Muscle of leg (tissue), 11 donors: Measurements from ENCODE around the gene RPL32. TPM values are rescaled to one million over a fixed set of nuclear protein-coding genes. Genes with fewer than 3 reads are reported as not detected.

ENCODE experiments used
- DNase-seq: peaks from one replicate; pipeline ENCODE4 v3.0.0; 2013
- H3K27ac ChIP-seq: one replicate; pipeline ENCODE4 v1.5.1; 2013; ENCODE audit warnings: mild to moderate bottlenecking, low read length, control low read depth
- H3K27me3 ChIP-seq: one replicate; pipeline ENCODE4 v1.6.1; 2013; ENCODE audit warnings: low read length; ENCODE audit not compliant: control insufficient read depth, insufficient read depth
- H3K36me3 ChIP-seq: one replicate; pipeline ENCODE4 v1.6.1; 2013; ENCODE audit warnings: low read length; ENCODE audit not compliant: control insufficient read depth, insufficient read depth
- H3K4me1 ChIP-seq: one replicate; pipeline ENCODE4 v1.6.1; 2013; ENCODE audit warnings: low read length; ENCODE audit not compliant: control insufficient read depth, insufficient read depth
- H3K4me3 ChIP-seq: one replicate; pipeline ENCODE4 v1.5.1; 2013; ENCODE audit warnings: low read length, control low read depth
- H3K9me3 ChIP-seq: replicated peaks from 2 replicates; pipeline ENCODE4 v1.6.1; 2013; ENCODE audit warnings: low read depth, low read length; ENCODE audit not compliant: control insufficient read depth
- WGBS: methylation state at CpG from one replicate; pipeline ENCODE4 v1.1.5; 2013; ENCODE audit warnings: missing lambda C conversion rate; ENCODE audit not compliant: insufficient coverage; 5-methylcytosine and 5-hydroxymethylcytosine counted together
- polyA plus RNA-seq, 8 donors: library from polyadenylated mRNA; unstranded; fragments of 120-200 nt; gene quantifications; one replicate each; pipeline versions ENCODE4 v1.2.1 to v1.2.3, GENCODE V29; 2013; ENCODE audit warnings: inconsistent platforms in 1 of 8, low replicate concordance in 1 of 8; ENCODE audit not compliant: insufficient read length in 8 of 8, insufficient read depth in 1 of 8
- total RNA-seq: library from RNA; stranded (reverse); fragments of 120-200 nt; gene quantifications from one replicate; pipeline ENCODE4 v1.2.4, GENCODE V29; 2013

The RPL32 gene
- total and polyA plus RNA-seq, 9 donors, result 2,697 to 4,199 (median 3,050) TPM

DNA sequence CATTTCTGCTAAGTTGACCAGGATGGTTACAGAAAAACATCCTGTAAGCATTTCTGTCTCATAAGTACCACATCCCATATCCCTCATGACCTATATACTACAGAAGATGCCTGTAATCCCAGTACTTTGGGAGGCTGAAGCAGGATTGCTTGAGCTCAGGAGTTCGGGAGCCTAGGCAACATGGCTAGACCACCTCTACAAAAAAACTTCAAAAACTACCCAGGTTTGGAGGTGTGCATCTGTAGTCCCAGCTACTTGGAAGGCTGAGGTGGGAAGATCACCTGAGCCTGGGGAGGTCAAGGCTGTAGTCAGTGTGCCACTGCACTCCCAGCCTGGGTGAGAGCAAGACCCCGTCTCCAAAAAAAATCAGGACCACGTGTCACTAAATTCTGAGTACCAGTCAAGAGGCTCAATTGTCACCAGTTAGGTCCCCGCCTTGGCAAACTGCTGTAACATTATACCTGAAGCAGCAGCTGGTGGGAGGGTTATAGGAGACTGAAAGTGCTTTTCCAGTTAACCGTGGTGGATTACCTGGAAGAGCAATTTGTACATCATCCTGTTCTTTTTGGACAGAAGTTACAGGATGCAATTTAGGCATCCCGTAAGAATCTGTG lies 6.2 kb downstream of the RPL32 start:
- DNase-seq, result no peak
- Histone ChIP-seq H3K4me3 (no peak overlapping the region), H3K4me1 (peaks cover 21% of the 10 kb centered on the region), H3K27me3 (no peaks in the 10 kb centered on the region), H3K36me3 (peaks cover 95% of the 10 kb centered on the region), H3K9me3 (no peaks in the 10 kb centered on the region), H3K27ac (no peak overlapping the region)
- 89% methylated on average over 3 of the region's 6 CpGs for WGBS

DNA sequence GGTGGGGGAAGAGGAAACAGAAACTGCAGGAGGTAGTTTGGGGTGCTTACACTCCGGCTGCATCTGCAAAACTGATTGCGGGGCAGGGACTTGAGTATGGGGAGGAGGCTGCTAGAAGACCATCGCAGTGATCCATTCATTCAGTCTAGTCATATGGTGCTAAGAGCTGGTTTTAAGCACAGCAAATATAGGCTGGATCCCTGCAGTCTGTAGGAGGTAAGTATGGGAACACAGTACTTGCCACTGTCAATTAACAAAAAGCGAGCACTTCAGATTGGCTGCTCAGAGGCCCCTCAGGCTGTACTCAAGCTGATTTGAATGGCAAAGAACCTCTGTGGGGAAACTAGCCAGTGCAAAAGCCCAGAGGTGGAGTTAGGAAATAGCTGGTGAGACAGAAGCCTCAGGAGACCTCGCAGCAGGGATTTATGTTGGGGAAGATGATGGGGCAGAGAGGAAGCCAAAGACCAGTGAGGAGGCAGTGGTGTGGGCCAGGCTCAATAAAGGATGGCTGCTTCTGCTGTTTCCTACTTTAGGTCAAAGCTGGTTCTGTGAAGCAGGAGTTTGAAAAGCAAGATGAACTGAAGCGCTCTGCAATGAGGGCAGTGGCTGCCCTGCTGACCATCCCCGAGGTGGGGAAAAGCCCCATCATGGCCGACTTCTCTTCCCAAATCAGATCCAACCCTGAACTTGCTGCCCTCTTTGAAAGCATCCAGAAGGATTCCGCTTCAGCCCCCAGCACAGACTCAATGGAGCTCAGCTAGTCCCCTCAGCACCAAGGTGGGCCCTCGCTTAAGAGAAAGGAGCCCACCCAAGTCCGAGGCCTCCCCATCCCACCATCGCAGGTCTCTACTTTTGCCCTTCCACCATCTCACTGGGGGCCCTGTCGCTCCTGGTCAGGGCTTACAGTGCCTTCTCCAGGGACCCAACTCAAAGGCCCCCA lies 7.9 kb downstream of the RPL32 start:
- Histone ChIP-seq H3K36me3 (peaks cover 92% of the 10 kb centered on the region), H3K4me1 (peaks cover 5% of the 10 kb centered on the region), H3K9me3 (no peaks in the 10 kb centered on the region), H3K27ac (no peak overlapping the region), H3K4me3 (no peak overlapping the region), H3K27me3 (no peaks in the 10 kb centered on the region)
- WGBS, result 82% methylated on average over 11 of the region's 13 CpGs
- no peak for DNase-seq

DNA sequence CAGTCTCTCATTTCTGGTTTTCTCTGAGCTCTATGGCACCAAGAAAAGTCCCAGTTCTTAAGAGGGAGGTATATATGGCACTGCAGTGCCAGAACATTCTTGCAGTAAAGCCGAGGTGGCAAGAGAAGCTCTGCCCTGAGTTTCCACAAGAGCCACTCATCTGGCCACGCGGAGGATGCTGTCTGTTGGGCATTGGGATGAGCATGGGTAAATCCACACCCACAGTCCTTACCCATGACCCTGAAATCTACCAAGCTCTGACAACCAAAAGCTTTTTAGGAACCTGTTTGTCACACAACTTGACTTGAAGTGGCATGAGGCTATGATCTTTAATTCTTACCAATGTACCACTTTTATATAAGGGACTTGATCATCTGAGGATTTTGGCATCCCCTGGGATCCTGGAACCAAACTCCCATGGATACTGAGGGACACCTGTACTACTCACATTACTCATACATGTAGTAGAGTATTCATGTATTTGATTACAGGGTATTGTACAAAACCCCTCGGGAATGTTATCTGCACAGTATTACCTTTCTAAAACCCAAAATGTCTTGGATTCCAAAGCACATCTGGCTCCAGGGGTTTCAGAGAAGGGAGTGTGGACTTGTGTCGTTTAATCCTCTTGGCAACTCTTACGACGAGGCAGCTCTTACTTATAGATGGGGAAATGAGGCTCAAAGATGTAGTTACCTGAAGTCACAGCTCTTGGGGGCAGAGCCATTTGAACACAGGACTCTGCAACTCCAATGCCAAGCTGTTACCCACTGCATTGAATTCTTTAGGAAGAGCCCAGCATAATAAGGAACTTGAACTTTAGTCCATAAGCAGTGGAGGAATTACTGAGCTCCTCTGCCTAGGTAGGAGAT lies 8.8 kb downstream of the RPL32 start:
- 72% methylated on average over 6 of the region's 7 CpGs for WGBS
- Histone ChIP-seq H3K27ac (no peak overlapping the region), H3K4me1 (peaks cover 3% of the 10 kb centered on the region), H3K27me3 (no peaks in the 10 kb centered on the region), H3K9me3 (no peaks in the 10 kb centered on the region), H3K36me3 (peaks cover 90% of the 10 kb centered on the region), H3K4me3 (no peak overlapping the region)
- no peak for DNase-seq

DNA sequence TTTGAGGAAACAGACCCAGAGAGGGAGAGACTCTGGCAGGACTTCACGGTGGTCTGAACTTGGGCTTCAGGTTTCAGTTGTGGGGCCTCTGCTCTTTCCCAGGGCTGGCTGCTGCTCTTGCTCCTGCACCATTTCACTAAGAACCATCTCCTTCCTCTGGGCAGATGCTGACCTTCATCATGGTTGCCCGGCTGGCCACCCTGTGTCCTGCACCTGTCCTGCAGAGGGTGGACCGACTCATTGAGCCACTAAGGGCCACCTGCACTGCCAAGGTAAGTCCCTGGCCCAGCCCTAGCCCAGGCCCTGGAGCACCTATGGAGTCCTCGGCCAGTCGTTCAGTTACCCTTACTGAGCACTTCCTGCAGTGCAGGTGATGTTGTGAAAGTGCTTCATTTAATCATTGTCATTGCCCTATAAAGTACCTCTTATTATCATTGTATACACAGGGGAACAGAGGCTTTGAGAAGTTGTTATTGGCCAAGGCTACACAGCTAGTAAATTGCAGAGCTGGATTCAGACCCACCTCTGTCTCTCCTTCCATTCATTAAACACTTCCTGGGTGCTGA lies 10.0 kb downstream of the RPL32 start:
- Histone ChIP-seq H3K4me3 (no peak overlapping the region), H3K27me3 (no peaks in the 10 kb centered on the region), H3K9me3 (no peaks in the 10 kb centered on the region), H3K27ac (no peak overlapping the region), H3K36me3 (peaks cover 91% of the 10 kb centered on the region), H3K4me1 (peaks cover 3% of the 10 kb centered on the region)
- WGBS, result 81% methylated on average over 3 of the region's 5 CpGs
- DNase-seq, result no peak

DNA sequence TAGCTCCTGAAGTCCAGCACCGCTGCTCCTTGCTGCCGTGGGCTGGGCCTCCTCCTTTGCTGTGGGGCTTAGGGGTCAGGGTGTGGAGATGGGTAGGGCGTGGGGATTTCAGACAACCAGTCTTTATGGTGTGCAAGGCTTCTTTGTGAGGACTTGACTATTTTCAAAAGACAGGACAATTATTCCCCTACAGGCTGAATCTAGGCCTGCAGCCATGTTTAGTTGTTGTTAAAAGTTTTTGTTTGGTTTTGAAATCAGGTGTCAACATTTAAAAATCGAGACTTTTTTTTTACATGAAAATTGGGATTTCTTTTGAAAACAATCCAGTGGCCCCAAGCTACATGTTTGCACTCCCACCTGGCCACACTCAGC lies 10.6 kb downstream of the RPL32 start:
- Histone ChIP-seq H3K4me1 (peaks cover 3% of the 10 kb centered on the region), H3K27ac (no peak overlapping the region), H3K27me3 (no peaks in the 10 kb centered on the region), H3K36me3 (peaks cover 91% of the 10 kb centered on the region), H3K9me3 (no peaks in the 10 kb centered on the region), H3K4me3 (no peak overlapping the region)
- WGBS, result 92% methylated on average over 2 of the region's 4 CpGs
- no peak for DNase-seq

DNA sequence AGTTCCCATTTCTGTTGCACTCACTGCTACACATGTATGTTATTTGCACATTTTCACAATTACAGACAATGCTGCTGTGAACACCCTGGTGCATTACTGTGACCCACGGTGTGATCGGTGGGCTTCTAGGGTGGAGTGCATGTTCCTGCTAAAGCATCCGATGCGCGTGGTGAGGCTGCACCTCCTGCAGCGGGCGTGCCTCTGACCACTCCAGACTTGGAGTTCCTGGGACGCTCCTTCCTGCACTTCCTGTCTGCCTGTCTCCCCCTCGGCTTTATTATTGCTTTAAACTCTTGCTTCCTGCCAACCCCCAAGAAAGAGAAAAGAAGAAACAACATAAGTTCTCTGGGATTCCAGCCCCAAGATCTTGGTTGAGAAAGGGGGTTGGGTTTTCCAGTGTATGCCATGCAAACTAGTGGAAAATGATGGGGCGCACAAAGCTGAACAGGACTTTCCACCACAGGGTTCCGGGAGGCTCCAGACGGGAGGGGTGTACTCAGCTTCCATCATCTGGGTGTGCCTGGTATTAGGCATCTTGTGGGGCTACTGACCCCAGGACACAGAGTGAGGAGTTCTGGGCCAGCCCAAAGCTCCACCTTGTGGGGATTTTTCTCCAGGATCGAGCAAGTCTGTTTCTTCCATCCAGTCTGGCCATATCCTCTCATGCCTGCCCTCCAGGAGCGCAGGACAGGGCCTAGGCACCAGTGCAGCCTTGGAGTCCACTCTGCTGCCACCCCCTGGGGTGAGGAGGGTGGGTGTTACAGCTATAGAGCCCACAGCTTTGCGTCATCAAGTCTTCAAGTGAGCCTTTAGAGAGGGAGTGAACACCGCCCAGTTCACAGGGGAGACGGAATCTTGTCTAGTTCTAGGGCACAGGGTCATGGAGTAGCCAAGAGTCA lies 11.2 kb downstream of the RPL32 start:
- no peak overlapping the region for H3K27ac ChIP-seq
- no peak for DNase-seq
- no peak overlapping the region for H3K4me3 ChIP-seq
- WGBS, result 84% methylated on average over 15 of the region's 17 CpGs
- no peaks in the 10 kb centered on the region for H3K9me3 ChIP-seq
- peaks cover 91% of the 10 kb centered on the region for H3K36me3 ChIP-seq
- no peaks in the 10 kb centered on the region for H3K27me3 ChIP-seq
- peaks cover under 1% of the 10 kb centered on the region for H3K4me1 ChIP-seq

DNA sequence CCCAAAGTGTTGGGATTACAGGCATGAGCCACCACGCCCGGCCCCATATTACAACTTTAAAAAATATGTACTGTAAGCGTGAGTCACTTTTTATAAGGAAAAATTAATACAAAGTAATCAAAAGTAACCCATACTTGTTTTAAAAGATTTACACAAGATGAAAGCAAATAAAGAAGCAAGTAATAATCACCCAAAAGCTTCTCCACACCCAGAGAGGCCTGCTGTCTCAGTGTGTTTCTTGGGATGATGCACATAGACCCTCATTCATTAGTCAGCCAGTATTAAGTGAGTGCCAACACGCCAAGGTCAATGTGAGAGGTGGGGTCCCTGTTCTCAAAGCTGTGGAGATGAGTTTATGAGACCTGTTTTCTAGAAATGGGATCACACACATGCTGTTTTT lies 12.0 kb downstream of the RPL32 start:
- H3K4me3 ChIP-seq, result no peak overlapping the region

DNA sequence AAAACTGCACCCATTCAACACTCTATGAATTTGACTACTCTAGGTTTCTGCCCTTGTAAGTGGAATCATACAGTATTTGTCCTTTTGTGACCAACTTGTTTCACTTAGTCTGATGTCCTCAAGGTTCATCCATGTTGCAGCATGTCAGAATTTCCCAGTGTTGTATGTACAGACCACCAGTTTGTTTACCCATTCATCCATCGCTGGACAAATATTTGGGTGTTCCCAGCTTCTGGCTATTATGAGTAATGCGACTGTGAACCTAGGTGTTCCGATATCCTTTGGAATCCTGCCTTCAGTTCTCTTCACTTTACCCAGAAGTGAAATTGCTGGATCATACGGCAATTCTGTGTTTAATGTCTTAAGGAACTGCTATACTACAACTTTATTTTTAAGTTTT lies 12.6 kb downstream of the RPL32 start:
- Histone ChIP-seq H3K27ac (no peak overlapping the region), H3K27me3 (no peaks in the 10 kb centered on the region), H3K36me3 (peaks cover 85% of the 10 kb centered on the region), H3K4me3 (no peak overlapping the region), H3K9me3 (no peaks in the 10 kb centered on the region), H3K4me1 (no peaks in the 10 kb centered on the region)
- DNase-seq, result no peak
- WGBS, result 100% methylated on average over 1 of the region's 4 CpGs

More for the DNA sequence above, 12.0 kb downstream of the RPL32 start:
- Histone ChIP-seq H3K27me3 (no peaks in the 10 kb centered on the region), H3K36me3 (peaks cover 88% of the 10 kb centered on the region), H3K4me1 (no peaks in the 10 kb centered on the region), H3K9me3 (no peaks in the 10 kb centered on the region), H3K27ac (no peak overlapping the region)
- no peak for DNase-seq
- no CpG with 5 or more reads among the region's 4 CpGs for WGBS

DNA sequence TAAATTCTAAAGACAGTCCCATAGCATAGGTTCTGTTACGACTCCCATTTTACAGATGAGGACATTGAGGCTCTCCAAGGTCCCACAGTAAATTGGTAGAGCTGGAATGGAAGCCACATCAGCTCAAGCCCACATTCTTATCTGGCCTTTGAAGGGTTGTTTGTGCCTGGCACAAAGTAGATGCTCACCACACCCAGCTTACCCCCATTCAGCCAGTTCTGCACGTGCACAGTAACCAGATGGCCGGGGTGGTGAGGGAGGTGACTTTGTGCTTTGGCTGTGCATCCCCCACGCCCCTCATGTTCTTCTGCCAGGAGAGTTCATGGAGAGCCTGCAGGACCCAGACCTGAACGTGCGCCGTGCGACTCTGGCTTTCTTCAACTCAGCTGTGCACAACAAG lies 16.2 kb downstream of the RPL32 start:
- no peaks in the 10 kb centered on the region for H3K4me1 ChIP-seq
- H3K27ac ChIP-seq, result no peak overlapping the region
- H3K9me3 ChIP-seq, result no peaks in the 10 kb centered on the region
- peaks cover 63% of the 10 kb centered on the region for H3K36me3 ChIP-seq
- DNase-seq, result no peak
- H3K27me3 ChIP-seq, result no peaks in the 10 kb centered on the region
- 77% methylated on average over 5 of the region's 8 CpGs for WGBS
- H3K4me3 ChIP-seq, result no peak overlapping the region
